SKM-1 treated with dmso at 0.1 percent for 144 hours (cell line): ENCODE data around the gene SELE.
"Not testable (repeated sequence)": the region's sequence is repeated elsewhere in the genome, so short reads cannot be mapped to it uniquely, and the experiment has no call there.

Experiments
- DNase-seq: peaks from one replicate; lab custom pipeline; 2025; ENCODE audit not compliant: unreplicated experiment; lab: John Stamatoyannopoulos, UW

SELE gene

DNA sequence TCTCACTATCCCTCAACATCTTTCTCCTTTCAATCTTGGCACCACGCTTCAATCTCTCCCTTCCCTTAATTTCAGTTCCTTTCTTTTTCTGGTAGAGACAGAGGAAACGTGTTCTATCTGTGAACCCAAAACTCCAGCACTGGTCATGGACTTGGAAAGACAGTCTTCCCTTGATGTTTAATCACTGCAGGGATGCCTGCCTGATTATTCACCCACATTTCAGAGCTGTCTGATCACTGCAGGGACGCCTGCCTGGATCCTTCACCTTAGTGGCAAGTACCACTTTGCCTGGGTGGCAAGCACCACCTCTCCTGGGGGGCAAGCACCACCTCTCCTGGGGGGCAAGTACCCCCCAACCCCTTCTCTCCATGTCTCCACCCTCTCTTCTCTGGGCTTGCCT lies 50.2 kb downstream of the SELE start:
- no peak for DNase-seq

DNA sequence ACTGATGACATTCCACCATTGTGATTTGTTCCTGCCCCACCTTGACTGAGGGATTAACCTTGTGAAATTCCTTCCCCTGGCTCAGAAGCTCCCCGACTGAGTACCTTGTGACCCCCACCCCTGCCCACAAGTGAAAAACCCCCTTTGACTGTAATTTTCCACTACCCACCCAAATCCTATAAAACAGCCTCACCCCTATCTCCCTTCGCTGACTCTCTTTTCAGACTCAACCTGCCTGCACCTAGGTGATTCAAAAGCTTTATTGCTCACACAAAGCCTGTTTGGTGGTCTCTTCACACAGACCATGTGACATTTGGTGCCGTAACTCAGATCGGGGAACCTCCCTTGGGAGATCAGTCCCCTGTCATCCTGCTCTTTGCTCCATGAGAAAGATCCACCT lies 50.7 kb downstream of the SELE start:
- DNase-seq, result not testable (repeated sequence)

DNA sequence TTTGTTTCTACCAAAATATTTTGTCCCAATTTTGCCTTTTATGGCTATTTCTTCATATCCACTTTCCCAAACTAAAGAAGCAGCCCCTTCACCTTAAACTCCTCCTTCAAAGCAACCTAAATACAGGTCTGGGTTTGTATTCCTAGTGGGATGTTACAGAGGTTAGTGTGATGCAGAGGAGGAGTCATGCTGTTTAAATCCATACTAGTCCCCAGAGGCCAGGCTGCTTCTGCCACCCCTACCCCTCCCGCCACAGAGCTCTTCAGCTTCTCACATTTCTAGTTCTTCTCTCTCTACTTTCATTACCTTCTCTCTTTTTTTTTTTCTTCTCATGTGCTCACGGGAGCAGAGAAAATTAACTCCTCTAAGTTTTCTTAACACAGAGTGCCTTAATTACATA lies 51.8 kb downstream of the SELE start:
- no peak for DNase-seq

DNA sequence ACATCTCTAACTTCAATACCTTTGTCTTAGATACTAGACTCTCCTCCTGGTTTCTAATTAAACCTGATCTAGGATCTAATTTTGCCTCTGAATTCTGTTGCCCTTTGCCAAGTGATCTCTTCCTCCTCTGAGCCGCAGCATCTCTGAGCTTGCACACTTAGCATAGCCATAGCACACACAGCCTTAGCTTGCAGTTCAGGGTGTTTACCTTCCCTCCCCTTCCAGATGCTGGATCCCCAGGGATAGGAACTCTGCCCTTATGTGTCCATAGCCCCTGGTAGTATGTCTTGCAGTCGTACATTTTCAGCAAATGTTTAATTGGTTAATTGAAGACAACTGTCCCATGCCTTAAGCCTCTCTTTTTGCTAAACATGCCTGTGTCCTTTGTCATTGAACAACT lies 52.7 kb downstream of the SELE start:
- DNase-seq, result no peak

DNA sequence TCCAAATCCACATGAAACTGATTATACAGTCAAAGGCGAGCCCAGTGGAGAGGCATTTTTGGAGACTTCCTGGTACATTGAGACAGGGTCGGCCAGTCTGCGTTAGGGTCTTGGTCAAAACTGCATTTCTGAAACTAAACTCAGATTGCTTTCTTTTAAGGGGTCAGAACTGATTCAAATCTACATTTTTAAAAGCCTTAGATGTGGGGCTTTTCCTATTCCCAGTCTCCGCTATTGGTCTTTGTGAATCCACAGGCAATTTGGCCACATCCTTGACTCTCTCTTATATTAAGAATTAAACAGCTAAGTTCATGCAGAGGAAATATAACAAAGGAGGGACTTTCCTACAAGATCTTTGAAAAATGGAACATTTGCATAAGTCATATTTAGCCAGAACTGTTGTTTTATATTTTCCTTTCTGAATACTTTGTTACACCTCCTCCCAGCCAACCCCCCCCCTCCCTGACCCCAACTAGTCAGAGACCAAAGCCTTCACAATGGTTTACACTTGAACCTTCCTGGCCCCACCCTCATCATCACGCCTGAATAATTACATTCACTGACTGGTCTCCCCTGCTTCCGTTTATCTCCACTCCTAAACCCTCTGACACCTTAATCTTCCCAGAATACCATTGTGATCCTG lies 53.4 kb downstream of the SELE start:
- DNase-seq, result no peak

DNA sequence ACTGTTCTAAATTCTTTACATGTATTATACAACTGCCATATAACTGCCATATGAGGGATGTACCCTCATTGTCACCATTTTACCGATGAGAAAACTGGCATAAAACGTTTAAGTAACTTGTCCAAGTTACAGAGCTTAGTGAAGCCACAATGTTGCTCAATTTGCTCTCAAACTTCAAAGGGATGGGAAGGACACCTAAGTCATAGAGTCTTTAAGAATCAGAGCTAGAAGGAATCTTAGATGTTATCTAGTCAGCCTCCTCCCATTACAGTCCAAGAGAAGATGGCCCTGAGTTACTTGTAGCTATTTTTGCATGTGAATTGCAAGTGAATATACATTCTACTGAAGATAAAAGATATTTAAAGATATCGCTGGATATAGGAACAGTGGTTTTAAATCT lies 54.2 kb downstream of the SELE start:
- no peak for DNase-seq

DNA sequence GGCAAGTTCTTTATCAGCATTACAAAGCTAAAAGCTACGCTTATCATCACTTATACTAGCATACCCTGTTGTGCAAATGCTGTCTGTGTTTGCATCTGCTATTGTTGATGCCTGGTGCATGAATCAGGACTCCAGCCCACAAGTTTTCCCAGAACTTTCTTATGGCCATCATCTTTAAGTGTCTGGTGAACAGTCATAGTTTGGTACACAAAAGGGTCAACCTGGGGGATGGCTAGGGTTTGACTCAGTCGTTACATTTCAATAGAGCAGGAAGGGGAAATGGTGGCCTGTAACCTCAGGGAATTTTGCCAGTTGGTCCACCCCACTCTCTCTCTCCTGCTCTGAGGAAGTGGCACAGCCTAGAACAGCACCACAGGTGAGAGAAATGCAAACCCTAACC lies 57.9 kb downstream of the SELE start:
- no peak for DNase-seq
